Endothelial cell of hepatic sinusoid (primary cell): Measurements from ENCODE around the gene PHACTR3.
"Not testable (repeated sequence)": the region's sequence is repeated elsewhere in the genome, so short reads cannot be mapped to it uniquely, and the experiment has no call there.

Experiments used
- in situ Hi-C: cut with HindIII; loops from 2 replicates; pipeline ENCODE4 v1.10.0; 2017; ENCODE audit warnings: low sequenced_read_pairs

PHACTR3 gene

GRCh38 chr20:59618131-59618530 lies 13.8 kb downstream of the PHACTR3 start:
- in situ Hi-C loops: no loop called here

- in situ Hi-C loops: not testable (repeated sequence)
These were observed 14.2 kb downstream of the PHACTR3 start for GRCh38 chr20:59618585-59618984.

- in situ Hi-C loops: loop anchor here (5.0 kb wide), 1 partner anchor 49 kb away; no protein-coding TSS in a partner anchor
These were observed 16.6 kb downstream of the PHACTR3 start for GRCh38 chr20:59620860-59621505.

GRCh38 chr20:59622496-59622895 lies 18.2 kb downstream of the PHACTR3 start:
- in situ Hi-C loops: loop anchor here (5.0 kb wide), 1 partner anchor 50 kb away; no protein-coding TSS in a partner anchor

- in situ Hi-C loops: loop anchor here (5.0 kb wide), 1 partner anchor 51 kb away; no protein-coding TSS in a partner anchor
These were observed 18.8 kb downstream of the PHACTR3 start for GRCh38 chr20:59623133-59623532.

GRCh38 chr20:59623583-59623982 lies 19.2 kb downstream of the PHACTR3 start:
- in situ Hi-C loops: loop anchor here (5.0 kb wide), 1 partner anchor 51 kb away; no protein-coding TSS in a partner anchor

GRCh38 chr20:59624401-59624800 lies 20.1 kb downstream of the PHACTR3 start:
- in situ Hi-C loops: loop anchor here (5.0 kb wide), 1 partner anchor 52 kb away; no protein-coding TSS in a partner anchor

- in situ Hi-C loops: no loop called here
These were observed 21.0 kb downstream of the PHACTR3 start for GRCh38 chr20:59625214-59625922.

- in situ Hi-C loops: no loop called here
These were observed 23.0 kb downstream of the PHACTR3 start for GRCh38 chr20:59627298-59627697.

- in situ Hi-C loops: no loop called here
These were observed 23.8 kb downstream of the PHACTR3 start for GRCh38 chr20:59628171-59628570.

GRCh38 chr20:59629141-59630045 lies 25.1 kb downstream of the PHACTR3 start:
- in situ Hi-C loops: no loop called here

GRCh38 chr20:59630526-59630925 lies 26.2 kb downstream of the PHACTR3 start:
- in situ Hi-C loops: no loop called here

GRCh38 chr20:59631751-59632540 lies 27.6 kb downstream of the PHACTR3 start:
- in situ Hi-C loops: no loop called here

GRCh38 chr20:59632541-59633113 lies 28.3 kb downstream of the PHACTR3 start:
- in situ Hi-C loops: no loop called here

GRCh38 chr20:59633656-59634251 lies 29.4 kb downstream of the PHACTR3 start:
- in situ Hi-C loops: no loop called here

GRCh38 chr20:59634435-59635005 lies 30.2 kb downstream of the PHACTR3 start:
- in situ Hi-C loops: no loop called here

GRCh38 chr20:59636766-59637370 lies 32.5 kb downstream of the PHACTR3 start:
- in situ Hi-C loops: no loop called here

GRCh38 chr20:59640267-59640666 lies 35.9 kb downstream of the PHACTR3 start:
- in situ Hi-C loops: no loop called here

- in situ Hi-C loops: no loop called here
These were observed 39.3 kb downstream of the PHACTR3 start for GRCh38 chr20:59643615-59644061.
